GM12865 (cell line): ENCODE data around the gene IL1RAP.

ENCODE experiments used
- DNase-seq: peaks from one replicate; pipeline ENCODE4 v3.0.0; 2010; ENCODE audit warnings: low read depth
- H3K4me3 ChIP-seq: 2 replicates; pipeline ENCODE4 v1.5.1; 2011; ENCODE audit warnings: mild to moderate bottlenecking, low read depth, low read length, control low read depth
- CTCF ChIP-seq: IDR thresholded peaks from 2 replicates; pipeline ENCODE4 v1.5.1; 2011; ENCODE audit warnings: low read length, control low read depth, low read depth, inconsistent platforms; ENCODE audit not compliant: insufficient read depth; ENCODE audit errors: missing control alignments

Gene IL1RAP

GRCh38 chr3:190557296-190557695 lies 43.4 kb downstream of the IL1RAP start:
- no peak overlapping the region for H3K4me3 ChIP-seq
- no peak for TF ChIP-seq CTCF
- DNase-seq, result no peak

- no peak overlapping the region for H3K4me3 ChIP-seq
- DNase-seq, result no peak
- TF ChIP-seq CTCF, result no peak
These were observed 44.4 kb downstream of the IL1RAP start for GRCh38 chr3:190558316-190558715.

- no peak overlapping the region for H3K4me3 ChIP-seq
- DNase-seq, result no peak
- TF ChIP-seq CTCF, result no peak
These were observed 44.9 kb downstream of the IL1RAP start for GRCh38 chr3:190558796-190559195.

- H3K4me3 ChIP-seq, result no peak overlapping the region
- no peak for TF ChIP-seq CTCF
- no peak for DNase-seq
These were observed 46.4 kb downstream of the IL1RAP start for GRCh38 chr3:190560013-190560895.

GRCh38 chr3:190562866-190563510 lies 49.1 kb downstream of the IL1RAP start:
- no peak for TF ChIP-seq CTCF
- no peak for DNase-seq
- H3K4me3 ChIP-seq, result no peak overlapping the region

GRCh38 chr3:190564175-190564574 lies 50.3 kb downstream of the IL1RAP start:
- DNase-seq, result no peak
- H3K4me3 ChIP-seq, result no peak overlapping the region

More at GRCh38 chr3:190564175-190564574, 50.3 kb downstream of the IL1RAP start:
- TF ChIP-seq CTCF, result no peak
